CD4-positive, alpha-beta T cell treated with Interleukin-4 for 1 hour (primary cell): Measurements from ENCODE around the gene LRG1.
"Not testable (repeated sequence)": the region's sequence is repeated elsewhere in the genome, so short reads cannot be mapped to it uniquely, and the experiment has no call there.

ENCODE experiments used
- DNase-seq, 2 donors: peaks; one replicate each; pipeline ENCODE4 v3.0.0-alpha.2; 2020 to 2022

LRG1 gene

DNA sequence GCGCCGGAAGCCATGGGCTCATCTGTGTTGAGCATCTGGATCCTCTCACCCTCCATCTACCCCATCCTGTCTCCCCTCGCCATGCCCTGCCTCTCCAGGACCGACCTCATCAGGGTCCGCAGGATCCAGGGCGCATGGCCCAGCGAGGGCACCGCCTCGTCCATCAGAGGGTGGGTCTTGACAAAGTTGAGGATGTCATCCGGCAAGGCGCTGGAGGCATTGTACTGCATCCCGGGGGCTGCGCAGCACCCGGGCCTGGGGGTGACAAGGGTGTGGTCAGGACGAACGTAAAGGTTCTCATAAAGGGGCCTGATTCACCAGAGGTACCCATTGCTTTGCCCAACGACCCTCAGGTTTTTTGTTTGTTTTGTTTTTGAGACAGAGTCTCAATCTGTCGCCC is 10.2 kb upstream of the LRG1 start:
- DNase-seq, result no peak

DNA sequence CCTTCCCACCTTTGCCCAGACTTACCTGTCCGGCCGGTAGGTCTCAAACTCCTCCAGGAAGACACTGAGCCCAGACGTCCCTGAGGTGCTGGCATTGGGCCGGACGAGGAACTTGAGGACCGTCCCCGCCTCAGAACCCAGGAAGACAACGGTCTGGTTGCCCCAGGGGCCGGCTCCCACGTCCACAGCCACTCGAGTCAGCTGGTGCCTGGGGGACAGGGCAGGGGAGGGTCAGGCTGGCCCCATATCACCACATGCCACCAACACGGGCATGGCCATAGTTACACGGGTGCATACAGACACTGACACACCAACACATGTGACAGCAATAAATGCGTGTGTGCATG is 8.4 kb upstream of the LRG1 start:
- no peak for DNase-seq

DNA sequence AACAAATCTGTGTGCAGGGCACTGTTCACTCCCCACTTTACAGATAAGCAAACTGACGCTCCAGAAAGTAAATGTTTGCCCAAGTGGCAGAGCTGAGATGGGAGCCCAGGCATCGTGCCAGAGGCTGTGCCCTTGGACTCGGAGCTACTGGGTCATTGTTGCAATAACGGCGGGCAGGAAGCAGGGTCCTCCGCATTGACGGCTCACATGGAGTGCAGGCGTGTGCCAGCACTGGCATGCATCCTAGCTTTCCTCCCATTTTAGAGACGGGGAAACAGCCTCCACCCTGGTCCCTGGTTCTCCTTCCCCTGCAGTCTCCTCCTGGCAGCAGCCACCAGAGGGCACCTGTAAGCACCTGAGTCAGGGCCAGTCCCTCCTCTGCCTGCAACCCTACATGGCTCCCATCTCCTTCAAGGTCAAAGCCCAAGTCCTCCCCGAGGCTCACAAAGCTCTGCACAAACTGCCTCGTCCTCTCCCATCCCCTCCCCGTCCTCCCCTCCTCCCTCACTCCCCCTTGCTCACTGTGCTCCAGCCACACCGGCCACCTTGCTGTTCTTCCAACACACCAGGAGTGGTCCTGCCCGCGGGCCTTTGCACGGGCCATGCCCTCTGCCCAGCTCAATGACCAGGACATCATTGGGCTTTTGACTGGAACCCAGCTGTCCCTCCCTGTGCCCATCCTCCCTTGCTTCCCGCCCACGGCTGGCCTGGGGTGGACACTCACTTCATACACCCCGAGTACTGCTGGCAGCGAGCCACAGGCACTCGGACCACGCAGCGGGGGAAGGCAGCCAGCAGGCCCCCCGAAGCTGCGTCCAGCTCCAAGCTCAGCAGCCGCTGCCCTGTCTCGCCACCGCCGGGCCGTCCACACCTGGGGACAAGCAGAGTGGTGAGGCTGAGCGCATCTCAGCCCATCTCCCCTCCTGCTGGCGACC is 7.7 kb upstream of the LRG1 start:
- peak in 1 of 2 donors; percentile 34 for DNase-seq

DNA sequence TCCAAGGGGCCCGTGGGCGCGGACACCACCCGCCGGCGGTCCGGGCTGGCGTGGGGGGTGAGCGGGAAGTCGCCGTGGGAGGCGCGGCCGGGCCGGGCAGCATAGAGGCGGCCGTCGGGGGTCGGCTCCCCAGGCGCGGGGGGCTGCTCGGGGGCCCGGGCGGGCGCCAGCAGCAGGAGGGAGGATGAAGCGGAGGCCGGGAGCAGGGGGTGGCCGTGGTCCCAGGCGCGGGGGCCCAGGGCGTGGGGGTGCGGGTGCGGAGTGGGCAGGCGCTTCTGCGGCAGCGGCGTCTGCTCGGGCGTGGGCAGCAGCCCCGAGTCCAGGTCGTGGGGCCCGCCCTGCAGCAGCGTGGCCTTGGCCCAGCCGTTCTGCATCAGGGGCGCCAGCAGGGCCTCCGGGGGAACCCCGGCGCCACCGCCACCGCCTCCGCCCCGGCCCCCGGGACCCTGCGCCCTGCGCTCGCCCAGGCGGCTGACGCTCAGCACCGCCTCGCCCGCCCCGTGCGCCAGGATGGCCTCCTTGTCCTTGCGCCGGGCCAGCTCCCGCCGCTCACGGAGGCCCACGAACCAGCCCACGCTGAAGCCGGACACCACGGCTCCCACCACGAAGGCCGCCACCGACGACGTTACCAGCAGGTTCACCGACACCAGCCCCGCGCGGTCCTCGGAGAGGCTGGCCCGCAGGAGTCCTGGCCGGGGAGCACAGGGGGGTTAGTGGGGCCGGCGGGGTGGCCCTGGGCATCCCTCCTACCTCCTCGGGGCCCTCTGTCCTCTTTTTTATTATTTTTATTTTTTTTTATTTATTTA is 4.2 kb upstream of the LRG1 start:
- no peak for DNase-seq

DNA sequence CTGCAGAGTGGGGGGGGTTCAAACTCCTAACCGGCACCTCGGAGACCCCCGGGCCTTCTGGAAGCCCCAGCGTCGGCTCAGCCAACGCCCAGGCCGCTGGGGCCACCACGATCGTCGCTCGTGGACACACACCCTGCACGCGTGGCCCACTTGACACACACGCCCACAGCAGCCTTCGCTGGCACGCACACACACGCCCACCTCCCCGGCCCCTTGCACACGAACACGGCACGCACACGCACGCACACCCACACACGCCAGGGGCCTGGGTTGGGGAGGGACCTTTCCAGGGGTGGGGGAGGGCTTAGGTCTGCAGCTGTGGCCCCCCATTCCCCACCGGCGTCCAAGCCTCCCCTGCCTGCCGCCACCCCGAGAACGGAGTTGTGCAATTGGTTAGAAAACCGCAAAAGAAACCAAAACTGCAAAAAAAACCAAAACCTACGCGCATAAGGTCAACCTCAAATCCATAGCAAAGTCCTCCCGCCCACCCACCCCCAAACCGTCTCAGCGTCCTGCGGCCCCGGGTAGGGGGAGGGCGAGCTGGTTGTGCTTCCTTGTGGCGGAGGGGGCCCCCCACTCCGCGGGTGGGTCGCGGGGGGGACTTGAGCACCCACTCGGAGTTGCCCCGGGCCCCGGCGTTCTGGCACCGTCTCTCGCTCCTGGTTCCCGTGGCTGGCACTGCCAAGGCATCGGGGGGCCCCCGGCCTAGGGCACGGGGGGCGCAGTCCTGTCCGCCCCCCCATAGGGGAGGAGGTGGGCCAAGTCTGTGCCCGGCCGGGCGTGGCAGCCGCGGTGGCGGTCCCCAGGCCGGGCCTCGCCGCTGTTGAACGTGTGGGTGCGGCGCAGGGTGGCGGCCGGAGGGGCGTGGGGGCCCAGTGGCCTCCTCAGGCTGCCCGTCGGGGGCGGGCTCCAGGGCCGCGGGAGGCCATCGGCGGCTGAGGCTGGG is 3.3 kb upstream of the LRG1 start:
- DNase-seq, result no peak

DNA sequence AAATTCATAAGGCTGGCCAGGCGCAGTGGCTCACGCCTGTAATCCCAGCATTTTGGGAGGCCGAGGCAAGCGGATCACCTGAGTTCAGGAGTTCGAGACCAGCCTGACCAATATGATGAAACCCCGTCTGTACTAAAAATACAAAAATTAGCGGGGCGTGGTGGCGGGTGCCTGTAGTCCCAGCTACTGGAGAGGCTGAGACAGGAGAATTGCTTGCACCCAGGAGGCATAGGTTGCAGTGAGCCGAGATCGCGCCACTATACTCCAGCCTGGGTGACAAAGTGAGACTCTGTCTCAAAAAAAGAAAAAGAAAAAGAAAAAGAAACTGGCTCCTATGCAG is 1.9 kb upstream of the LRG1 start:
- DNase-seq, result not testable (repeated sequence)

DNA sequence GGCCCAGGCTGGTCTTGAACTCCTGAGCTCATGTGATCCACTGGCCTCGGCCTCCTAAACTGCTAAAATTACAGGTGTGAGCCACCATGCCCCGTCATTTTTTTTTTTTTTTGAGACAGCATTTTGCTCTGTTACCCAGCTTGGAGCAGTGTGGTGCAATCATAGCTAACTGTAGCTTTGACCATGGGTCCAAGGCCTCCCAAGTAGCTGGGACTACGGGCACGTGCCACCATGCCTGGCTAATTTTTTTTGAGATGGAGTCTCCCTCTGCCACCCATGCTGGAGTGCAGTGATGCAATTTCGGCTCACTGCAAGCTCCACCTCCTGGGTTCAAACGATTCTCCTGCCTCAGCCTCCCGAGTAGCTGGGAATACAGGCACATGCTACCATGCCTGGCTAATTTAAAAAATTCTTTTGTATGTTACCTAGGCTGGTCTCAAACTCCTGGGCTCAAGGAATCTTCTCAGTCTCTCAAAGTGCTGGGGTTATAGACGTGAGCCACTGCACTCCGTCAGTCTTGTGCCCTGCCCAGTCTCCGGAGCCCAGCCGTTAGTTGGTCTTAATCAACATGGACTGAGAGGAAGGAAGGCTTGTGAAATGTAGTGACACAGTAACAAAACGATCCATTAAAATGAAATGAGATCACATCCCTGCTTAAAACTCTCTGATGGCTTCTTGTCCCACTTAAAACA is 1.4 kb upstream of the LRG1 start:
- peak in 1 of 2 donors; percentile 40 for DNase-seq

DNA sequence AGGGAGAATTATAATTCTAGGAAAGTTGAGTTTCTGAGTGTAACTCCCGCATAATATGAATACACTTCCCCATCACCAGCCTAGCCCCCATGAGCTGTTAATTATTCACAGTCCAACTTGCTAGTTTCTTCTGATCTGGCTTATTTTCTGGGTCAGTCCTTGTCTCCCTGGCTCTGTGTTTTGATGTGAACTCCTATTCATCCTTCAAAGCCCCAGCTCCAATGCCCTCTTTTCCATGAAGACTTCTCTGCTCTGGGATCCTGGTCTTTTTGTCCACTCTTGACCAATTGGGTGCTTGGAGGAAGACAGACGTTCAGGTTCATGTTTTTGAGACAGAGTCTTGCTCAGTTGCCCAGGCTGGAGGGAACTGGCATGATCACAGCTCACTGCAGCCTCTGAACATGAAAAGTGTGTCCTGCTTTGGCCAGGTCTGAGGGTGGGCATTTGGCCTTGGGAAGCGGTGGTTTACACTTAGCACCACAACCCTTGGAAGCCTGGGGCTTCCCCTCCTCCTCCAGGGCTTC is 605 bp downstream of the LRG1 start:
- no peak for DNase-seq

DNA sequence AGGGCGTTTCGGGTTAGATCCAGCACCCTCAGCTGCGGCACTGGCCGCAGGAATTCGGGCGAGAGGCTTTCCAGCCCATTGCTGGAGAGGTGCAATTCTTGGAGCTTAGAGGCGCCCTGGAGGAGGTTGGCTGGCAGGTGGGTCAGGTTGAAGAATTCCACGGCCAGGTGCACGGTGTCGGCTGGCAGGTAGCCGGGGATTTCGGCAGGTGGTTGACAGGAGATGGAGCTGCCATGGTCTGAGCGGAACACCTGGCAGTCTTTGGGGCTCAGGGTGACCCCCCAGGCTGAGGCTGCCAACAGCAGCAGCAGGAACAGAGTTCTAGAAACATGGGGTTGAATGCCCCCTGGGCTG is 1.3 kb downstream of the LRG1 start:
- DNase-seq, result no peak

DNA sequence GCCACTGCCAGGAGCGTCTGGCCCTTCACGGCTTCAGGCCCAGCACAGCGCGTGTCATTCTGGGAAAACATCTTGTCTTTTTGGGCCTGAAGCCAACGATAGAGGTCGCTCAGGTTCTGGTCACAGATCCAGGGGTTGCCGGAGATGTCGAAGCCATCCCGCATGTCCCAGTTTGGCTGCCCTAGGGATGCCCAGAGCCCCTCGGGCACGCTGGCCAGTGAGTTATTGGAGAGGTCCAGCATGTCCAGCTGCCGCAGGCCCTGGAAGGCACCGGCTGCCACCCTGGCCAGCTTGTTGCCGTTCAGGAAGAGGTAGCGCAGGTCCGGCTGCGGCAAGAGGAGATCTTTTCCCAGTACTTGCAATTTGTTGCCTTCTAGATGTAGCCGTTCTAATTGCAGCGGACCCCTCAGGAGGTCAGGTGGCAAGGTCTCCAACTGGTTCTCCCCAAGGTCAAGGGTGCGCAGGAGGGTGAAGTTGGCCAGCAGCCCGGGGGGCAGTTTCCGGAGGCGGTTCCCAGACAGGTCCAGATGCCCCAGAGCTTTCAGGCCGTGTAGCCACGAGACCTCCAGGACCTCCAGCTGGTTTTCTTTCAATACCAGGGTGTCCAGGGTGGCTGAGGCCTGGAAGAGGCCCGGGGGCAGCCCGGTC is 1.8 kb downstream of the LRG1 start:
- no peak for DNase-seq

DNA sequence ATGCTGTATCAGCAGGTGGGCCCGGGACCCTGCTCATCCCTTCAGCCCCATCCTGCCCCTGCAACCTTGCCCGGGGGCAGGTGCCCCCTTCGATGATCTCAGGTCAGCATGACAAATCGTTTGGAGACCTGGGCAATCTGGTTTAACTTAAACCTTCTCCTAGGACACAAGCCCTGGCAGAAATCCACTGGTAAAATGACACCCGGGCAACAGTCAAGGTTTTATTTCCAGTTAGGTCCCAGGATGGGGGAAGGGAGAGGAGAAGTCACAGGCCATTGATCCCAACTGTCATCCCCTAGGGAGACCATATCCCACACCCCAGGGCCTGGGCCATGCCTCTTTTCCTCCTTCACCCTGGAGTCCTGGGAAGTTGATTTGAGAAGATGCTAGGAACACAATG is 3.0 kb downstream of the LRG1 start:
- no peak for DNase-seq

DNA sequence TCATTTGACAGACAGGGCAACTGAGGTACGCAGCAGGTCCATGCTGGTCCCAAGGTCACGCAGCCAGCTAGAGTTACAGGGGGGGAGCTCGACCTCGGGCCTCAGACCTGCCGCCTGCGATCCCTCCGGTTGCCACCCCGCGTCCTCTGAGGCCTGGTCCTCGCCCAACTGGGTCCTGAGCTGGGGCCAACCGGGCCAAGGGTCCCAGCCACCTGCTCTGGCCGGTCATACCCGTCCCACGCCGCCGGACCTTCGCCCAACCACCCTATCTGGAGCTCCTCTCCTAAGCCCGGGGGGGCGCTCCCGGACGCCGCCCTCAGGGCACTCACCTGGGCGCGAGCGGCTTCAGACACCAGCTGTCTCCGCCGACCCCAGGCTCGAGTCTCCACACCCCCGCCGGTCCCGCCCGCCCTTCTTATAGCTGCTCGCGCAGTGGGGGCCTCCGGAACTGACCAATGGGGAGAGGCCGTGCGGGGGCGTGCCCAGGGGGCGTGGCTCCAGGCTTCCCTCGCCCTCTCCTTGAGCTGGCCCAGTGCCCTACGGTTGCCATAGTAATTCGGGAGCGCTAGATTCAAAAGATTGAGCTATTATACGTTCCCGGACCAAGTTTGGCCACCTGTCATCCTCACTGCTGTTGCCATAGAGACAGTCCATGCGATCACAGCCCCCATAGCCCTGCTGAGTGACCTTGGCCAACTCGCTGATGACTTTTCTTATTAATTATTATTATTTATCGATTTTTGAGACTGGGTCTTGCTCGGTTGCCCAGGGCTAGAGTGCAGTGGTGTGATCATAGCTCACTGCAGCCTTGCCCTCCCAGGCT is 4.8 kb downstream of the LRG1 start, which contains the start of gene PLIN5:
TSS of gene PLIN5 (minus strand) at position 389 of the 823 bp plus-strand sequence. CDS start 1,150 bp downstream, outside the sequence.
- DNase-seq, result peak; percentile 46 to 59

DNA sequence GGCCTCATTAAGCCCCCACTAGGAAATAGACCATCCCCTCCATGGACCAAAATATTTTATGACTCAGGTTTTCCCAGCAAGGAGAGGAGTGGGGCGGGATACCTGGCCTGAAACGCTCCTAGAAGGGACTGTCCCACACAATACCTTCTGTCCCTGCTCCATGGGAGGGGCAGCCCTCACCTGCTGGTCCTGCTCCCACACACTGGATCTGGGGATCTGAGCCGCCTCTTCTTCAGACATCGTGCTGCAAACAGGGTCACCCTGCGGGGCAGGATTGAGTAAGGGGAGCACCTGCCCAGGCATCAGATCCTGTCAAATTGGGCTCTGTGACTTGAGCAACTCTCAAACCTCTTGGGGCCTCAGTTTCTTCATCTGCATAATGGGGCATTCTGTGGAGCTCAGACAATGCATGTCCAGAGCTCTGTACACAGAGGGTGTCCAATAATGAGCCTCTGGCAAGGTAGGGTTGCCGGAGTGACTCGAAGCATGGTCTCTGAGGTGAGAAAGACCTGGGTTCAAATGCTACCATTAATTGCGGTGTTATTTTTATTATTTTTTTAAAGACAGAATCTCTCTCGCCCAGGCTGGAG is 5.9 kb downstream of the LRG1 start:
- no peak for DNase-seq

DNA sequence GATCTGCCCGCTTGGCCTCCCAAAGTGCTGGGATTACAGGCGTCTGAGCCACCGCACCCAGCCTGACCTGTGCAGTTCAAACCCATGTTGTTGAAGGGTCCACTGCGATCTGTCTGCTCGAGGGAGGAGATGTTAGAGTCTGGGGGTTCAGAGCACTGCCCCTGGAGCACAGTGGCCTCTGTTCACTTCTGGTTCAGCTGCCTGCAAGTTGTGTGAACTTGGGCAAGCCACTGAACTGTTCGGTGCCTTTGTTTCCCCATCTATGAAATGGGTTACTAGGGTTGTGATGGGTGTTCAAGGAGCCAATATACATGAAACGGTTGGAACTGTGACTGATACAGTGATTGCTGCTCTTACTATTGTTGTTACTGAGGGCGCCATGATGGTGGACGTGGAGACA is 6.5 kb downstream of the LRG1 start:
- no peak for DNase-seq

DNA sequence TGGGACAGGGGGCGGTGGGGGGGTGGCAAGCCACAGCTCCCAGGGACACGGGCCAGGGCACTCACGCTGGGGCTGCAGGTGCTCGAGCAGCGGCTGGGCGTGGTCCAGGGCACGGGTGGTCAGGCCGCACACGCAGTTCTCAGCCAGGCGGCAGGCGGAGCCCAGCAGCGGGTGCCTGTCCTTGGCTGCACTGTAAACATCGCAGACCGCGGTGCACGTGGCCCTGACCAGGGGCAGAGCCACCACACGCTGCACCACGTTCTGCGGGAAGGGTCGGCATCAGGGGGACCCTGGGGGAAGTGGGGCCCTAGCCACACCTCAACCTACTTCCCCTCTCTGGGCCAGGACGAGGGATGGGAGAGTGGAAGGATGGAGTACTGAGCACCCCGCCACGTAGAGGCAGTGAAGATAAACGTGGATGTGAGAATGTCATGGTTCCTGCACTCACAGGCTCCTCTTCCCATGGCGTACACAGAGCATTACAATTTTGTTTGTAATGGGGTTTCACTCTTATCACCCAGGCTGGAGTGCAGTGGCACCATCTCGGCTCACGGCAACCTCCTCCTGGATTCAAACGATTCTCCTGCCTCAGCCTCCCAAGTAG is 8.2 kb downstream of the LRG1 start:
- no peak for DNase-seq

DNA sequence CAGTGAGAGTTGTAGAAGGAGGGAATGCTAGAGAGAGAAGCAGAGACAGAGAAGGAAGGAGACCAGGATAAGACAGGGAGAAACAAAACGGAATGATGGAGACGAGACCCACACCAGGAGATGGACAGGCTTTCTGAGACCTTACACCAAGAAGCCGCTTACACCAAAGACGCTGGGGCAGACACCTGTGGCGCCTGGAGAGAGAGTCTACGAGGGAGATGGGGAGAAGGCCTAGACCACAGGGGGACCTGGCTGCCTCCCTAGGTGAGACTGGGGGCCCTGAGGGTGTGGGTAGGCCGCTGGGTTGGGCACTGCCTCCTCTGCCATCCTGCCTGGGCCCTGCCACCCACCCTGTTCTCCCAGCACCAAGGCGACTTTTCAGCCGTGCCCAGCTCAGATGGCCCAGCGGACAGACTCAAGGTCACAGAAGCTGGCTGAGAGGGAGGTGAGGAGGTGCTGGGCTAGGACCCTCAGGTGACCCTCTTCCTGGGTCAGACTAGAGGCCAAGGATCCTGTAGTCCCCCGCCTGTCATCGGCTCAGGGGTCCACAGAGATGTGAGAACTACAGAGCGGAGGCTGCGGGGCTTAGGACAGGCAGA is 9.8 kb downstream of the LRG1 start:
- no peak for DNase-seq

DNA sequence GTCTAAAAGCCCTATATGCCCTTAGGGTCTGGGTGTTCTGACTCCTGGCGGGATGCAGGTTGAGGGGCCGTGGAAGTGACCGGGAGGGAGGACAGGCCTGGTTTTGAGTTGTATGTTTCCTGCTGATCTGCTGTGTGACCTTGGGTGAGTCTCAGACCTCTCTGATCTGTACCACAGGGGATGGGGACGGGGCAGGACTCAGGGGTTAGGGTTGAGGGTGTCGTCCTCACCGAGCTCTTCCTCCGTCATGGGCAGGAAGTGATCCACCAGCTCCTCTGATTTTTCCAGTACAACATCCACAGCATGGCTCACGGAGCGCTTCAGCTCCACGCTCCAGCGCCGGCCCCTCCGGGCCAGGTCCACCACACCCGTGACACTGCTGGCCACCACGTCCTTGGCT is 11.0 kb downstream of the LRG1 start:
- DNase-seq, result no peak

DNA sequence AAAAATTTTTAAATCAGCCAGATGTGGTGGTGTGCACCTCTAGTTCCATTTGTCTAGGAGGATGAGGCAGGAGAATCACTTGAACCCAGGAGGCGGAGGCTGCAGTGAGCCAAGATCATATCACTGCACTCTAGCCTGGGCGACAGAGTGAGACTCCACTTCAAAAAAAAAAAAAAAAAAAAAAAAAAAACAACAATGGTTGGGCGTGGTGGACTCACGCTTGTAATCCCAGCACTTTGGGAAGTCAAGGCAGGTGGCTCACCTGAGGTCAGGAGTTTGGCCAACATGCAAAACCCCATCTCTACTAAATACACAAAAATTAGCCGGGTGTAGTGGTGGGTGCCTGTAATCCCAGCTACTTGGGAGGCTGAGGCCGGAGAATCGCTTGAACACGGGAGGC is 12.5 kb downstream of the LRG1 start:
- DNase-seq, result not testable (repeated sequence)

DNA sequence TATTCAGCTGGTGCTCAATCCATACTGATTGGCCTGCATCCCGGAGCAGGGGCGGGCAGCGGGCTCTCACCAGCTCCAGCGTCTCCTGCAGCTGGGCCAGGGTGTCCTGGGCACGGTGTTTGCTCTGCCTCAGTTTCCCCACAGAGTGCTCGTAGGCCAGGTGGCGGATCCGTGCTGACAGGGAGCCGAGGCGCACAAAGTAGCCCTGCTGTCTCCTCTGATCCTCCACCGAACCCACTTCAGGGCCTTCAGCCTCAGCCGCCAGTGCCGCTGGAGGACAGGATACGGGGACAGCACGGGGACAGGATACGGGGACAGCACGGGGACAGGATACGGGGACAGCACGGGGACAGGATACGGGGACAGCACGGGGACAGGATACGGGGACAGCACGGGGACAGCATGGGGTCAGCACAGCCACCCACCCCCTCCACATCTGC is 14.3 kb downstream of the LRG1 start:
- DNase-seq, result no peak
